Cardiac muscle cell (in vitro differentiated cells and primary cell): ENCODE data around the gene OR8U1. TPM values are rescaled to one million over a fixed set of nuclear protein-coding genes. Genes with fewer than 3 reads are reported as not detected.
"Not testable (repeated sequence)": the region's sequence is repeated elsewhere in the genome, so short reads cannot be mapped to it uniquely, and the experiment has no call there.

Source experiments
- DNase-seq, 2 donors: peaks; one replicate each; pipeline versions ENCODE4 v3.0.0 to v3.0.0-alpha.2; 2010 to 2017; ENCODE audit warnings: low read depth in 1 of 2, low spot score in 1 of 2
- H3K27ac ChIP-seq: fragments of 200-600 bp; sonication (generic); 2 replicates; pipeline ENCODE4 v1.5.1; 2016
- H3K27me3 ChIP-seq: fragments of 200-600 bp; sonication (generic); 2 replicates; pipeline ENCODE4 v1.6.0; 2016; ENCODE audit warnings: control low read depth
- H3K36me3 ChIP-seq: fragments of 200-600 bp; sonication (generic); 2 replicates; pipeline ENCODE4 v1.5.1; 2016; ENCODE audit warnings: control low read depth
- H3K4me1 ChIP-seq: fragments of 200-600 bp; sonication (generic); 2 replicates; pipeline ENCODE4 v1.8.1; 2017; ENCODE audit warnings: low read depth, mild to moderate bottlenecking, mixed run types
- H3K4me3 ChIP-seq: fragments of 200-600 bp; sonication (generic); 2 replicates; pipeline ENCODE4 v1.5.1; 2016; ENCODE audit warnings: mild to moderate bottlenecking
- H3K9me3 ChIP-seq: fragments of 200-600 bp; sonication (generic); 2 replicates; pipeline ENCODE4 v1.5.1; 2017; ENCODE audit warnings: low read depth, mild to moderate bottlenecking, control low read depth
- polyA plus RNA-seq: library from polyadenylated mRNA; unstranded; fragments of >200 nt; fragmentation: Nextera tagmentation; extraction: Ambion mirVana; gene quantifications from 2 replicates; pipeline ENCODE4 v1.2.1, GENCODE V29; 2016
- total RNA-seq: library from RNA; depleted of rRNA; stranded (reverse); fragments of >200 nt; gene quantifications from 2 replicates; pipeline ENCODE4 v1.2.3, GENCODE V29; 2016
- TF ChIP-seq, protein P1 (sequence below): IDR thresholded peaks from 2 replicates; pipeline ENCODE4 v1.5.1; 2012; ENCODE audit warnings: low read depth, mild to moderate bottlenecking, low read length

OR8U1 gene
- total and polyA plus RNA-seq, 2 experiments from 2014 or later, result not detected

DNA sequence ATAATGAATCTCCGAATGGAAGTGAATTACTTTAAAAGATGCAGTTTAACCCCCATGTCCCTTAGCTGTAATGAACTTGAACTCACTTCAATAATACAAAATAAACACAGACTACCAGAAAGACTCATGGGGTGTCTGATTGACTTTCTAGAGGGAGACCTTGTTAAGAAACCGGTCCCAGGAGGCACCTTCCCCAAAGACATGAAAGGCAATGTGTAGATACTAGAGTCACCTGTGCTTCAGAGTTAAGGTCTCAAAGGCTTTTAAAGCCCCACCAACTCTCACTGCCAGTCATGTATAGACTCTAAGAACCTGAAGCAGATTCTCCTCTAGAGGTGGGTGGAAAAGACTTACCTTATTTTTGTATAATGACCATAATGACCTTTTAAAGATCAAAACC is 21.4 kb upstream of the OR8U1 start, which contains the start of gene OR8J1:
Gene OR8J1, plus strand, starts transcription at position 301 of the 400 bp plus-strand sequence. CDS start 5,956 bp downstream, outside the sequence.
- no peak for DNase-seq
- Histone ChIP-seq H3K36me3 (no peaks in the 10 kb centered on the region), H3K4me3 (no peak within 1 kb of the TSS), H3K27ac (no peak within 1 kb of the TSS), H3K9me3 (no peaks in the 10 kb centered on the region), H3K4me1 (no peaks in the 10 kb centered on the region), H3K27me3 (no peaks in the 10 kb centered on the region)
- TF ChIP-seq, protein P1, sequence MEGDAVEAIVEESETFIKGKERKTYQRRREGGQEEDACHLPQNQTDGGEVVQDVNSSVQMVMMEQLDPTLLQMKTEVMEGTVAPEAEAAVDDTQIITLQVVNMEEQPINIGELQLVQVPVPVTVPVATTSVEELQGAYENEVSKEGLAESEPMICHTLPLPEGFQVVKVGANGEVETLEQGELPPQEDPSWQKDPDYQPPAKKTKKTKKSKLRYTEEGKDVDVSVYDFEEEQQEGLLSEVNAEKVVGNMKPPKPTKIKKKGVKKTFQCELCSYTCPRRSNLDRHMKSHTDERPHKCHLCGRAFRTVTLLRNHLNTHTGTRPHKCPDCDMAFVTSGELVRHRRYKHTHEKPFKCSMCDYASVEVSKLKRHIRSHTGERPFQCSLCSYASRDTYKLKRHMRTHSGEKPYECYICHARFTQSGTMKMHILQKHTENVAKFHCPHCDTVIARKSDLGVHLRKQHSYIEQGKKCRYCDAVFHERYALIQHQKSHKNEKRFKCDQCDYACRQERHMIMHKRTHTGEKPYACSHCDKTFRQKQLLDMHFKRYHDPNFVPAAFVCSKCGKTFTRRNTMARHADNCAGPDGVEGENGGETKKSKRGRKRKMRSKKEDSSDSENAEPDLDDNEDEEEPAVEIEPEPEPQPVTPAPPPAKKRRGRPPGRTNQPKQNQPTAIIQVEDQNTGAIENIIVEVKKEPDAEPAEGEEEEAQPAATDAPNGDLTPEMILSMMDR, result no peak

DNA sequence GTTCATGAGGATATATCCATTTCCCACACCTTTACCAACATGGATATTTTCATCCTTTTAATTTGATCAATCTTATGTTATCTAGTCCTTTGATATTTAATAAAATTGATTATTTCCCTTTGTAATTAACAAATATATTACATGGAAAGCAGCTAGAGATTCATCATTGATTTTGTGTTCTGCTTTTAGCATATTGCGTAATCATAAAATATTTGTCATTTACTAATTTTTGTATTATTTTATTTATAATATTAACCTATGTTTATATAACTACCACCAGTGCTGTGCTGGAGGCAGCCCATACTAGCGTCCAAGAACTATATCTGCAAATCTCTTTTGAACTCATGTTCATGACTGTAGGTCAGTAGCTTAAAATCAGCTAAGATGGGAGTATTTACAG is 4.7 kb downstream of the OR8U1 start:
- H3K27me3 ChIP-seq, result no peaks in the 10 kb centered on the region
- no peaks in the 10 kb centered on the region for H3K9me3 ChIP-seq
- no peaks in the 10 kb centered on the region for H3K4me1 ChIP-seq
- no peaks in the 10 kb centered on the region for H3K36me3 ChIP-seq
- DNase-seq, result no peak
- TF ChIP-seq, protein P1, result no peak
- no peak overlapping the region for H3K4me3 ChIP-seq
- no peak overlapping the region for H3K27ac ChIP-seq

DNA sequence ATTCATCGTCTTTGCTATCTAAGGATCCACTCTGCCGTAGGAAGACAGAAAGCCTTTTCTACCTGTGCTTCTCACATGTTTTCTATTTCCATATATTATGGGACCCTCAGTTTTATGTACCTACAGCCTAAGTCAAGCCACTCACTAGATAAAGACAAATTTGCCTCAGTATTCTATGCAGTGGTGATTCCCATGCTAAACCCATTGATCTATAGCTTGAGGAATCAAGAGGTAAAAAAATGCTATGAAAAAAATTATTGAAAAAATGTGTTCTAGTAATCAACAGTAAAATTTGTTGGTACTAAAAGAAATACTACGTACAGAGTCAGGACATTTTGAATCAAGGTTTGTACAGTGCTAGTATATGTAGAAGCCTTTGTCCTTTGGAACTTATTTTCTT is 19.0 kb downstream of the OR8U1 start:
- no peak for DNase-seq
- Histone ChIP-seq H3K4me1 (no peaks in the 10 kb centered on the region), H3K4me3 (no peak overlapping the region), H3K9me3 (no peaks in the 10 kb centered on the region), H3K27ac (no peak overlapping the region), H3K36me3 (no peaks in the 10 kb centered on the region), H3K27me3 (no peaks in the 10 kb centered on the region)
- TF ChIP-seq, protein P1, result no peak

DNA sequence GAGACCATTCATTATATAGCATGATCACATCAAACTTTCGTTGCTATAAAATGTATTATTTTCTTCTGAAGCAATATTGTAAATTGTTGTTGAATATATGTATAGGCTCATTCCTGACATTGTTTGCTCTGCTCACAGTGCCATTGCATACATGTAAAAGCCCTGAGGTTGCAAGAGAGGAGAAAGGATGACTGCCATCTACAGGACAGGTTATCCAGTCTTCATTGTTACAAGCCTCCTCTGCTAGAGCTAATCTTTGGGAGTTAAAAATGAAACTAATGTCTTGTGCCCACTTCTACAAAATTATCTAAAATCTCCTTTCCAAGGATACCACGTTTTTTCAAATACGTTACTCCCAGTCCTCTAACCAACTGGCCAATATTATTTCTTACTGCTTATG is 20.6 kb downstream of the OR8U1 start:
- Histone ChIP-seq H3K27ac (no peak overlapping the region), H3K27me3 (no peaks in the 10 kb centered on the region), H3K4me1 (no peaks in the 10 kb centered on the region), H3K4me3 (no peak overlapping the region), H3K9me3 (no peaks in the 10 kb centered on the region), H3K36me3 (no peaks in the 10 kb centered on the region)
- no peak for DNase-seq
- TF ChIP-seq, protein P1, result no peak

DNA sequence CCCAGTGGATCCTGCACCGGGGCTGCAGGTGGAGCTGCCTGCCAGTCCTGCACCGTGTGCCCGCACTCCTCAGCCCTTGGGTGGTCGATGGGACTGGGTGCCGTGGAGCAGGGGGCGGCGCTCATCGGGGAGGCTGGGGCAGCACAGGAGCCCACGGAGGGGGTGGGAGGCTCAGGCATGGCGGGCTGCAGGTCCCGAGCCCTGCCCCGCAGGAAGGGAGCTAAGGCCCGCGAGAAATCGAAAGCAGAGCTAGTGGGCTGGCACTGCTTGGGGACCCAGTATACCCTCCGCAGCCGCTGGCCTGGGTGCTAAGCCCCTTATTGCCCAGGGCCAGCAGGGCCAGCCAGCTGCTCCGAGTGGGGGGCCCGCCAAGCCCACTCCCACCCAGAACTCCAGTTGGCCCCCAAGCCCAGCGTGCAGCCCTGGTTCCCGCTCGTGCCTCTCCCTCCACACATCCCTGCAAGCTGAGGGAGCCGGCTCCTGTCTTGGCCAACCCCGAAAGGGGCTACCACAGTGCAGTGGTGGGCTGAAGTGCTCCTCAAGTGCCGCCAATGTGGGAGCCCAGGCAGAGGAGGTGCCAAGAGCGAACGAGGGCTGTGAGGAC is 26.5 kb downstream of the OR8U1 start:
- not testable (repeated sequence) for H3K36me3 ChIP-seq, H3K27ac ChIP-seq, H3K9me3 ChIP-seq, H3K4me1 ChIP-seq, DNase-seq, H3K27me3 ChIP-seq, H3K4me3 ChIP-seq

DNA sequence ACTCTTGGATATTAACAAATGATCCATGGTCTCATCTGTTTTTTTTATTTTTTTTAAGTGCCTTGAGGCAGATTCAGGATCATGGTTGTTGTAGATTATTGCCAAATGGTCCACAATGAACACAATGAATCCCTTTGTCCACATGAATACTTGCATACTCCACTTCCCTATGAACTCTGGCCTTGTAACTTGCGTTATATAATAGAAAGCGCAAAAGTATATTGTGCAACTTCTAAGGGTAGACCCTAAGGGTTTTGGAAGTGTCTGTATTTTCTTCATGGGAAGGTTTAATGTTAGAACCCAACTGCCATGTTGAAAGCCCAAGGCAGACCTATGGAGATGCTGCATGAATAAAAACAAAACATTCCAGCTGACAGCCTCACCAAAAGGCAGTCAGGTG is 29.0 kb downstream of the OR8U1 start:
- no peak for DNase-seq
- H3K9me3 ChIP-seq, result no peaks in the 10 kb centered on the region
- no peaks in the 10 kb centered on the region for H3K27me3 ChIP-seq
- TF ChIP-seq, protein P1, result no peak
- no peak overlapping the region for H3K4me3 ChIP-seq
- H3K27ac ChIP-seq, result no peak overlapping the region
- no peaks in the 10 kb centered on the region for H3K36me3 ChIP-seq
- H3K4me1 ChIP-seq, result no peaks in the 10 kb centered on the region
